GM23338 (cell line): ENCODE results near the gene SLC6A1. TPM values are rescaled to one million over a fixed set of nuclear protein-coding genes. Genes with fewer than 3 reads are reported as not detected.
A peak's percentile ranks its signal among the peaks of the same experiment; 100 is the strongest.

Source experiments
- ATAC-seq: fragments of 200-7000 bp; cut with Tn5 transposase; 3 replicates; pipeline ENCODE4 v1.9.1; 2020
- DNase-seq: peaks from one replicate; pipeline ENCODE4 v3.0.0-alpha.2; 2015; ENCODE audit warnings: low spot score
- H2AFZ ChIP-seq: fragments of 200-600 bp; sonication (generic); 2 replicates; pipeline ENCODE4 v1.8.0; 2016; ENCODE audit warnings: antibody characterized with exemption, mild to moderate bottlenecking, moderate library complexity
- H3F3A ChIP-seq: fragments of 200-600 bp; sonication (generic); replicated peaks from 2 replicates; pipeline ENCODE4 v1.8.0; 2017; ENCODE audit warnings: antibody characterized with exemption, mixed run types, low read depth
- H3K27ac ChIP-seq: fragments of 200-600 bp; sonication (generic); 2 replicates; pipeline ENCODE4 v1.6.1; 2016; ENCODE audit warnings: low read depth
- H3K27me3 ChIP-seq: fragments of 200-600 bp; sonication (generic); 2 replicates; pipeline ENCODE4 v1.8.0; 2016; ENCODE audit warnings: mild to moderate bottlenecking, mixed run types, moderate library complexity; ENCODE audit not compliant: insufficient read depth
- H3K36me3 ChIP-seq: fragments of 200-600 bp; sonication (generic); 2 replicates; pipeline ENCODE4 v1.8.0; 2016; ENCODE audit warnings: mild to moderate bottlenecking; ENCODE audit not compliant: insufficient read depth
- H3K4me1 ChIP-seq: fragments of 200-600 bp; sonication (generic); 2 replicates; pipeline ENCODE4 v1.8.0; 2016; ENCODE audit warnings: mild to moderate bottlenecking, moderate library complexity; ENCODE audit not compliant: insufficient read depth
- H3K4me2 ChIP-seq: fragments of 200-600 bp; sonication (generic); 2 replicates; pipeline ENCODE4 v1.7.1; 2017; ENCODE audit warnings: mixed run types
- H3K4me3 ChIP-seq: fragments of 200-600 bp; sonication (generic); 2 replicates; pipeline ENCODE4 v1.6.1; 2016; ENCODE audit warnings: mixed run types
- H3K79me2 ChIP-seq: fragments of 200-600 bp; sonication (generic); replicated peaks from 2 replicates; pipeline ENCODE4 v1.8.0; 2017; ENCODE audit warnings: mild to moderate bottlenecking; ENCODE audit not compliant: insufficient read depth
- H3K9me2 ChIP-seq: fragments of 200-600 bp; sonication (generic); 2 replicates; pipeline ENCODE4 v1.8.0; 2017; ENCODE audit not compliant: insufficient read depth
- H4K20me1 ChIP-seq: fragments of 200-600 bp; sonication (generic); replicated peaks from 2 replicates; pipeline ENCODE4 v1.8.0; 2017; ENCODE audit warnings: mild to moderate bottlenecking; ENCODE audit not compliant: insufficient read depth
- H3K27ac Mint-ChIP-seq: 2 replicates; pipeline ENCODE4 v1.8.0; 2020; ENCODE audit warnings: inconsistent platforms, mild to moderate bottlenecking, moderate library complexity, mixed read lengths
- H3K27me3 Mint-ChIP-seq: 3 replicates; pipeline ENCODE4 v1.8.0; 2022; ENCODE audit warnings: low read depth, mild to moderate bottlenecking, moderate library complexity, mixed read lengths, inconsistent platforms; ENCODE audit not compliant: insufficient read depth, poor library complexity
- H3K36me3 Mint-ChIP-seq: 3 replicates; pipeline ENCODE4 v1.8.0; 2021; ENCODE audit warnings: low read depth, mild to moderate bottlenecking, inconsistent platforms, moderate library complexity, mixed read lengths
- H3K4me1 Mint-ChIP-seq: 3 replicates; pipeline ENCODE4 v1.8.0; 2020; ENCODE audit warnings: mild to moderate bottlenecking, inconsistent platforms, mixed read lengths
- H3K4me3 Mint-ChIP-seq: 3 replicates; pipeline ENCODE4 v1.8.0; 2021; ENCODE audit warnings: moderate library complexity, mild to moderate bottlenecking, inconsistent platforms, mixed read lengths
- H3K9me3 Mint-ChIP-seq: 3 replicates; pipeline ENCODE4 v1.8.0; 2020; ENCODE audit warnings: moderate library complexity, mild to moderate bottlenecking, inconsistent platforms, mixed read lengths
- CREB1 ChIP-seq: fragments of 250-450 bp; sonication (Bioruptor Pico); IDR thresholded peaks from 2 replicates; pipeline ENCODE4 v1.5.0; 2020; ENCODE audit warnings: low read depth, mild to moderate bottlenecking, moderate library complexity
- CTCF ChIP-seq, 2 experiments: fragments of 200-600 bp in 1 of 2; sonication (generic) in 1 of 2; conservative IDR thresholded peaks; 2 replicates each; pipeline versions ENCODE4 v1.5.1 to v1.6.1; 2016 to 2017; ENCODE audit warnings: antibody characterized with exemption in 2 of 2, low read depth in 2 of 2, mild to moderate bottlenecking in 2 of 2, moderate library complexity in 1 of 2
- EZH2 ChIP-seq: fragments of 200-600 bp; sonication (generic); IDR thresholded peaks from one replicate; pipeline ENCODE4 v1.8.0; 2017; ENCODE audit warnings: antibody characterized with exemption, mild to moderate bottlenecking, low read depth; ENCODE audit not compliant: unreplicated experiment
- EZH2phosphoT487 ChIP-seq: fragments of 200-600 bp; sonication (generic); IDR thresholded peaks from one replicate; pipeline ENCODE4 v1.8.1; 2018; ENCODE audit warnings: antibody characterized with exemption; ENCODE audit not compliant: unreplicated experiment
- JUNB ChIP-seq: IDR thresholded peaks from one replicate; pipeline ENCODE4 v1.6.1; 2016; ENCODE audit warnings: antibody characterized with exemption; ENCODE audit not compliant: unreplicated experiment
- STAT1 ChIP-seq: IDR thresholded peaks from one replicate; pipeline ENCODE4 v1.6.1; 2016; ENCODE audit warnings: antibody characterized with exemption; ENCODE audit not compliant: unreplicated experiment
- ZNF462 ChIP-seq: fragments of 250-450 bp; sonication (Bioruptor Pico); IDR thresholded peaks from 2 replicates; pipeline ENCODE4 v1.5.0; 2020; ENCODE audit warnings: mild to moderate bottlenecking, moderate library complexity
- polyA plus RNA-seq: library from polyadenylated mRNA; unstranded; fragments of >200 nt; fragmentation: Nextera tagmentation; extraction: Ambion mirVana; gene quantifications from 2 replicates; pipeline ENCODE4 v1.2.1, GENCODE V29; 2016
- total RNA-seq: library from RNA; depleted of rRNA; stranded (reverse); fragments of >200 nt; shearing (Covaris generic); gene quantifications from 2 replicates; pipeline ENCODE4 v1.2.3, GENCODE V29; 2014
- TF ChIP-seq, protein P1 (sequence below): IDR thresholded peaks from 2 replicates; pipeline ENCODE4 v1.6.1; 2016; ENCODE audit warnings: antibody characterized with exemption
- TF ChIP-seq, protein P2 (sequence below): IDR thresholded peaks from one replicate; pipeline ENCODE4 v1.6.1; 2018; ENCODE audit warnings: antibody characterized with exemption; ENCODE audit not compliant: unreplicated experiment

The SLC6A1 gene
- total and polyA plus RNA-seq, 2 experiments from 2014 or later = 0.16 to 0.28 TPM

DNA sequence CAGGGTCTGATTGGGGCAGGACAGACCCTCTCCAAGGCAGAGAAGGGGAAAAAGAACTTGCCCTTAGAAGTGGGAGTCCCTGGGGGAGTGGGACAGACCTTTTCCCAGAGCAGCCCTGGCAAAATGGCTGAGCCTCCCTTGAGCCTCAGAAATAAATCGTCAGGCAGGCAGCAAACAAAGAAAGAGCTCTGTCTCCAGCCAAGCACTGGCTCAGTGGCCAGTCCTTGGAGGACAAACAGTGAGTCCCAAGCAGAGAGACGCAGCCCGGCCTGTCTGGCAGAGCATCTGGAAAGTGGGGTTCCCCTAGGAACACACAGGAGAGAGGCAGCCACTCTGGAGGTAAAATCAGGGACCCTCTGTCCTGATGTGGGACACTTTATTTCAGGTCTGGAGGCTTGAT lies 1.8 kb downstream of the SLC6A1 start:
- peaks cover 9% of the 10 kb centered on the region for H3K4me1 Mint-ChIP-seq
- Histone ChIP-seq H3K9me2 (no peaks in the 10 kb centered on the region), H2AFZ (no peak overlapping the region), H3K4me1 (0 out of 2 replicates have a peak, but pooled peaks cover 7% of the 10 kb centered on the region), H3F3A (no peaks in the 10 kb centered on the region), H3K79me2 (no peaks in the 10 kb centered on the region), H3K27ac (no peak overlapping the region), H3K4me3 (0 out of 2 replicates have a peak overlapping the region, but pooled peaks have one; percentile 70), H4K20me1 (no peaks in the 10 kb centered on the region; the same call in 1 of the 2 replicates), H3K27me3 (peaks cover 58% of the 10 kb centered on the region), H3K4me2 (peak overlapping the region; percentile 80), H3K36me3 (no peaks in the 10 kb centered on the region)
- ATAC-seq = no peak
- no peak overlapping the region for H3K27ac Mint-ChIP-seq
- no peak overlapping the region; the same call in 2 of the 3 replicates for H3K4me3 Mint-ChIP-seq
- no peak for DNase-seq
- TF ChIP-seq, protein P1, sequence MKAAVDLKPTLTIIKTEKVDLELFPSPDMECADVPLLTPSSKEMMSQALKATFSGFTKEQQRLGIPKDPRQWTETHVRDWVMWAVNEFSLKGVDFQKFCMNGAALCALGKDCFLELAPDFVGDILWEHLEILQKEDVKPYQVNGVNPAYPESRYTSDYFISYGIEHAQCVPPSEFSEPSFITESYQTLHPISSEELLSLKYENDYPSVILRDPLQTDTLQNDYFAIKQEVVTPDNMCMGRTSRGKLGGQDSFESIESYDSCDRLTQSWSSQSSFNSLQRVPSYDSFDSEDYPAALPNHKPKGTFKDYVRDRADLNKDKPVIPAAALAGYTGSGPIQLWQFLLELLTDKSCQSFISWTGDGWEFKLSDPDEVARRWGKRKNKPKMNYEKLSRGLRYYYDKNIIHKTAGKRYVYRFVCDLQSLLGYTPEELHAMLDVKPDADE = no peak
- no peak for TF ChIP-seq EZH2phosphoT487
- no peak for TF ChIP-seq EZH2
- no peak for TF ChIP-seq ZNF462 (CRISPR knock-in tag)
- TF ChIP-seq CTCF (conservative IDR thresholded peaks at IDR 0.05; ENCODE audit: low read depth in 2 of 2) = no peak
- no peak for TF ChIP-seq JUNB
- TF ChIP-seq, protein P2, sequence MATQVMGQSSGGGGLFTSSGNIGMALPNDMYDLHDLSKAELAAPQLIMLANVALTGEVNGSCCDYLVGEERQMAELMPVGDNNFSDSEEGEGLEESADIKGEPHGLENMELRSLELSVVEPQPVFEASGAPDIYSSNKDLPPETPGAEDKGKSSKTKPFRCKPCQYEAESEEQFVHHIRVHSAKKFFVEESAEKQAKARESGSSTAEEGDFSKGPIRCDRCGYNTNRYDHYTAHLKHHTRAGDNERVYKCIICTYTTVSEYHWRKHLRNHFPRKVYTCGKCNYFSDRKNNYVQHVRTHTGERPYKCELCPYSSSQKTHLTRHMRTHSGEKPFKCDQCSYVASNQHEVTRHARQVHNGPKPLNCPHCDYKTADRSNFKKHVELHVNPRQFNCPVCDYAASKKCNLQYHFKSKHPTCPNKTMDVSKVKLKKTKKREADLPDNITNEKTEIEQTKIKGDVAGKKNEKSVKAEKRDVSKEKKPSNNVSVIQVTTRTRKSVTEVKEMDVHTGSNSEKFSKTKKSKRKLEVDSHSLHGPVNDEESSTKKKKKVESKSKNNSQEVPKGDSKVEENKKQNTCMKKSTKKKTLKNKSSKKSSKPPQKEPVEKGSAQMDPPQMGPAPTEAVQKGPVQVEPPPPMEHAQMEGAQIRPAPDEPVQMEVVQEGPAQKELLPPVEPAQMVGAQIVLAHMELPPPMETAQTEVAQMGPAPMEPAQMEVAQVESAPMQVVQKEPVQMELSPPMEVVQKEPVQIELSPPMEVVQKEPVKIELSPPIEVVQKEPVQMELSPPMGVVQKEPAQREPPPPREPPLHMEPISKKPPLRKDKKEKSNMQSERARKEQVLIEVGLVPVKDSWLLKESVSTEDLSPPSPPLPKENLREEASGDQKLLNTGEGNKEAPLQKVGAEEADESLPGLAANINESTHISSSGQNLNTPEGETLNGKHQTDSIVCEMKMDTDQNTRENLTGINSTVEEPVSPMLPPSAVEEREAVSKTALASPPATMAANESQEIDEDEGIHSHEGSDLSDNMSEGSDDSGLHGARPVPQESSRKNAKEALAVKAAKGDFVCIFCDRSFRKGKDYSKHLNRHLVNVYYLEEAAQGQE = no peak
- no peak for TF ChIP-seq CREB1
- TF ChIP-seq STAT1 = no peak
- H3K9me3 Mint-ChIP-seq = no peaks in the 10 kb centered on the region; the same call in 2 of the 3 replicates
- H3K27me3 Mint-ChIP-seq = peaks cover 52% of the 10 kb centered on the region
- no peaks in the 10 kb centered on the region; the same call in 2 of the 3 replicates for H3K36me3 Mint-ChIP-seq
